GM19455 (cell line): ENCODE measurements around the gene KIAA1549.

Experiments used
- ATAC-seq: cut with Tn5 transposase; IDR thresholded peaks from one replicate; pipeline ENCODE4 v1.9.1; 2021; ENCODE audit not compliant: unreplicated experiment

KIAA1549 gene

GRCh38 chr7:138861051-138861450 is 120.1 kb downstream of the KIAA1549 start:
- ATAC-seq = no peak

GRCh38 chr7:138857728-138858127 is 123.5 kb downstream of the KIAA1549 start:
- no peak for ATAC-seq

- no peak for ATAC-seq
Measured at GRCh38 chr7:138854115-138854645, 127.0 kb downstream of the KIAA1549 start.

- no peak for ATAC-seq
Measured at GRCh38 chr7:138853448-138853847, 127.7 kb downstream of the KIAA1549 start.

GRCh38 chr7:138852469-138852868 is 128.7 kb downstream of the KIAA1549 start:
- ATAC-seq = no peak

GRCh38 chr7:138849701-138850100 is 131.5 kb downstream of the KIAA1549 start:
- no peak for ATAC-seq

GRCh38 chr7:138848056-138848980 is 132.9 kb downstream of the KIAA1549 start:
- no peak for ATAC-seq

- ATAC-seq = no peak
Measured at GRCh38 chr7:138845711-138846110, 135.5 kb downstream of the KIAA1549 start.

GRCh38 chr7:138843632-138844580 is 137.3 kb downstream of the KIAA1549 start:
- no peak for ATAC-seq

- ATAC-seq = no peak
Measured at GRCh38 chr7:138842111-138842510, 139.1 kb downstream of the KIAA1549 start.

GRCh38 chr7:138838166-138838565 is 143.0 kb downstream of the KIAA1549 start:
- no peak for ATAC-seq

GRCh38 chr7:138837627-138838026 is 143.6 kb downstream of the KIAA1549 start:
- no peak for ATAC-seq

GRCh38 chr7:138835087-138835486 is 146.1 kb downstream of the KIAA1549 start:
- ATAC-seq = no peak

GRCh38 chr7:138834583-138834982 is 146.6 kb downstream of the KIAA1549 start:
- ATAC-seq = no peak

GRCh38 chr7:138833596-138833995 is 147.6 kb downstream of the KIAA1549 start:
- ATAC-seq = no peak

GRCh38 chr7:138832966-138833365 is 148.2 kb downstream of the KIAA1549 start:
- no peak for ATAC-seq

GRCh38 chr7:138829335-138829734 is 151.9 kb downstream of the KIAA1549 start:
- no peak for ATAC-seq

- ATAC-seq = no peak
Measured at GRCh38 chr7:138828302-138828701, 152.9 kb downstream of the KIAA1549 start.

GRCh38 chr7:138825049-138825721 is 156.0 kb downstream of the KIAA1549 start:
- ATAC-seq = no peak

GRCh38 chr7:138822867-138823535 is 158.2 kb downstream of the KIAA1549 start:
- ATAC-seq = no peak
